ENCODE data around the gene CELA3A. TPM values are rescaled to one million over a fixed set of nuclear protein-coding genes. Genes with fewer than 3 reads are reported as not detected.
"Not testable (repeated sequence)": the region's sequence is repeated elsewhere in the genome, so short reads cannot be mapped to it uniquely, and the experiment has no call there.

Gene CELA3A
- total and polyA plus RNA-seq, 12 donors: 0.58 to 4.6 (median 3.7) TPM; not detected in 4

DNA sequence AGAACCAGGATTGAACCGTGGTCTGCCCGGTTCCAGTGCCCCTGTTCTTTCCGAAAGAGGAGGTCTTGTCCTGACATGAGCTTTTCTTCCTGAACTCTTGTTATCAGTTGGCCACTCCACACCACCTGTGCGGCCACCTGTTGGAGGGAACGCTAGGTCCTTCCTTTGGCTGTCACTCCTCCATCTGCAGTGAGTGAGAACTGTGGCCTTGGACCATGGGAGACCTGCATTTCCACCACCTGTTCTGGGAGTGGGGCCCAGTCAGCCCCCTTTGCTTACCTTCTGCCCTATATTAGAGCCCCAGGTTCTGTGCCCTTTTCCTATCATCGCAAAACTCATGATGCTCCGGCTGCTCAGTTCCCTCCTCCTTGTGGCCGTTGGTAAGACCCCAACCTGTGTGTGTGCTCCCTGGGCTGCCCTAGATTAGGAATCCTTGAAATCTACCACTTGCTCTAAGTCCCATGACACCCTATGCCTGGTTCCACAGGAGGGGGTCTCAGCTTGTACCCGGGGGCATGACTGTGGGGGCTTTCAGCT is 24.7 kb upstream of the CELA3A start, which contains the start of gene CELA3B:
Gene CELA3B (plus strand): TSS at position 320 of the 537 bp plus-strand sequence. CDS start 18 bp downstream, at position 338.
- ATAC-seq; H3K27me3 ChIP-seq; intact Hi-C loops (cut with DNase I); H3K27ac ChIP-seq; H3K4me3 ChIP-seq; DNase-seq; H3K9me3 ChIP-seq; H3K4me1 ChIP-seq; H3K36me3 ChIP-seq: not testable (repeated sequence)
- 84 to 88% methylated on average over 9 of the region's 9 CpGs for WGBS, 2 donors

DNA sequence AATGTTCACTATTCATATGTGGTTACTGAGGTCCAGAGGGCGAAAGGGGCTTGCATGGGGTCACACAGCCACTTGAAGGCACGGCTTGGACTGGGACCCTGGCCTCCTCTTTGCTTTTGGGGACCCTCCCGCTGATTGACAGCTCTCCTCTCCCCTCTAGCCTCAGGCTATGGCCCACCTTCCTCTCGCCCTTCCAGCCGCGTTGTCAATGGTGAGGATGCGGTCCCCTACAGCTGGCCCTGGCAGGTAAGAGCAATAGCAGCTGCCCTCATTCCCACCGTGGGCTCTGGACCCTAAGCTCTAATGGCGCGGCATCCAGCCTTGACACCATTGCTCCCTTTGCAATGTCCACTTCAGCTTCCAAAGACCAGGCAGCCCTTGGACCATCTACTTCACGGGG is 23.2 kb upstream of the CELA3A start:
- H3K4me3 ChIP-seq; H3K36me3 ChIP-seq; ATAC-seq; H3K27me3 ChIP-seq; H3K27ac ChIP-seq; DNase-seq; H3K4me1 ChIP-seq; intact Hi-C loops (cut with DNase I); H3K9me3 ChIP-seq: not testable (repeated sequence)
- WGBS, 2 donors: 93 to 96% methylated on average over 11 of the region's 11 CpGs

DNA sequence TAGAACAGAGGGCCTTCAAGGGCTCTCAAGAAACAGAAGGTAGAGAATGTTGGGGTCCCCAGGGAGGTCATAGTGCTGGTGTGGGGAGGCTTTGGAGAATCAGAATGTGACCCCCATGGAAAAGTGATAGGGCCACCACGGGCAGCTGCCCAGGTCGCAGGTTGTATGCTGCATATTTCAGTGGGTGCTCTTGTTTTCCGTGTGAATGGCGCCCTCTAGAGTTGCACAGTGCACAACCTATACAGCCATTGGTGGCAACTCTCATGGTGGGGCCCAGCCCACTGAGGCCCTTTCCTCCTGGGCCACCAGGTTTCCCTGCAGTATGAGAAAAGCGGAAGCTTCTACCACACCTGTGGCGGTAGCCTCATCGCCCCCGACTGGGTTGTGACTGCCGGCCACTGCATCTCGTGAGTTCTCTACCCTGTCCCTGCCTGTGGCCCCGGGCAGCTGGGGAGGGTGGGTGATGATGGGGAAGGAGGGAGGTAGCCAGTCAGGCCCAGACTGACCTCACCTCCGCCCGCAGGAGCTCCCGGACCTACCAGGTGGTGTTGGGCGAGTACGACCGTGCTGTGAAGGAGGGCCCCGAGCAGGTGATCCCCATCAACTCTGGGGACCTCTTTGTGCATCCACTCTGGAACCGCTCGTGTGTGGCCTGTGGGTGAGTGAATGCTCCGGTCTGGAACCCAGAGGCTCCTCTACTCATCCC is 20.8 kb upstream of the CELA3A start:
- WGBS, 2 donors: 66 to 69% methylated on average over 17 to 20 of the region's 21 CpGs
- H3K4me1 ChIP-seq; H3K27ac ChIP-seq; DNase-seq; intact Hi-C loops (cut with DNase I); H3K9me3 ChIP-seq; H3K27me3 ChIP-seq; H3K4me3 ChIP-seq; H3K36me3 ChIP-seq: not testable (repeated sequence)
- TF ChIP-seq, protein P1, sequence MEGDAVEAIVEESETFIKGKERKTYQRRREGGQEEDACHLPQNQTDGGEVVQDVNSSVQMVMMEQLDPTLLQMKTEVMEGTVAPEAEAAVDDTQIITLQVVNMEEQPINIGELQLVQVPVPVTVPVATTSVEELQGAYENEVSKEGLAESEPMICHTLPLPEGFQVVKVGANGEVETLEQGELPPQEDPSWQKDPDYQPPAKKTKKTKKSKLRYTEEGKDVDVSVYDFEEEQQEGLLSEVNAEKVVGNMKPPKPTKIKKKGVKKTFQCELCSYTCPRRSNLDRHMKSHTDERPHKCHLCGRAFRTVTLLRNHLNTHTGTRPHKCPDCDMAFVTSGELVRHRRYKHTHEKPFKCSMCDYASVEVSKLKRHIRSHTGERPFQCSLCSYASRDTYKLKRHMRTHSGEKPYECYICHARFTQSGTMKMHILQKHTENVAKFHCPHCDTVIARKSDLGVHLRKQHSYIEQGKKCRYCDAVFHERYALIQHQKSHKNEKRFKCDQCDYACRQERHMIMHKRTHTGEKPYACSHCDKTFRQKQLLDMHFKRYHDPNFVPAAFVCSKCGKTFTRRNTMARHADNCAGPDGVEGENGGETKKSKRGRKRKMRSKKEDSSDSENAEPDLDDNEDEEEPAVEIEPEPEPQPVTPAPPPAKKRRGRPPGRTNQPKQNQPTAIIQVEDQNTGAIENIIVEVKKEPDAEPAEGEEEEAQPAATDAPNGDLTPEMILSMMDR (IDR thresholded peaks at IDR 0.05): peak in 3 of 9 donors; percentile 11 to 44 (median 24)
- peak; percentile 29 to 80 (median 55) for ATAC-seq

DNA sequence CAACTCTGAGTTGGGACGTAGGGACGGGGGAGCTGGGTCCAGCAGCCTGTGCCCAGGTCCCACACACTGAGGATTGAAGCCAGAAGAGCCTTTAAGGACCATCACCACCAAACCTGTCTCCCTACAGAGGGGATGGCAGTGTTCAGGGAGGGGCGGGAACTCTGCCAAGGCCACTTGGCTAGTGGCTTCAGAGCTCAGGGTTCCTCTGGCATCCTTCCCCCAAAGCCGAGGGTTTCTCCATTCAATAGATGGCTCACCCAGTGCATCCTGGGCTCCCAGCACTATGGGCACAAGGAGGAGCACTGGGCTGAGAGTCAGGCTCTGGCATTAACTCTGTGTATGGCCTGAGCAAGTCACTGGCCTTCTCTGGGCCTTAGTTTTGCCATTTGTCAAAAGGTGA is 20.2 kb upstream of the CELA3A start:
- H3K27me3 ChIP-seq; intact Hi-C loops (cut with DNase I); H3K27ac ChIP-seq; H3K36me3 ChIP-seq; H3K4me3 ChIP-seq; ATAC-seq; DNase-seq; H3K9me3 ChIP-seq; H3K4me1 ChIP-seq: not testable (repeated sequence)
- WGBS, 2 donors: 79 to 84% methylated on average over 2 to 4 of the region's 4 CpGs

DNA sequence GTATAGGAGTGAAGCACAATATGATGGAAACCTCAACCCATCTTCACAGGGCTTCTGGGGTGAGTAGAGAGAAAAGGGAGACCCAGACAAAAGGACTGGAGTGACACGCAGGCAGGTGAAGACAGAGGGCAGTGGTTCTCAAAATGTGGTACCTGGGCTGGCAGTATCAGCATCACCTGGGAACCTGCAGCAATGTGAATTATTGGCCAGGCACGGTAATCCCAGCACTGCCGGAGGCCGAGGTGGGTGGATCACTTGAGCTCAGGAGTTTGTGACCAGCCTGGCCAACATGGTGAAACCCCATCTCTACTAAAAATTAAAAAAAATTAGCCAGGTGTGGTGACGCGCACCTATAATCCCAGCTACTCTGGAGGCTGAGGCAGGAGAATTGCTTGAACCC is 19.3 kb upstream of the CELA3A start:
- WGBS, 2 donors: 79 to 88% methylated on average over 6 of the region's 6 CpGs
- ATAC-seq; H3K9me3 ChIP-seq; H3K4me3 ChIP-seq; H3K4me1 ChIP-seq; intact Hi-C loops (cut with DNase I); H3K27me3 ChIP-seq; DNase-seq; H3K36me3 ChIP-seq; H3K27ac ChIP-seq: not testable (repeated sequence)

DNA sequence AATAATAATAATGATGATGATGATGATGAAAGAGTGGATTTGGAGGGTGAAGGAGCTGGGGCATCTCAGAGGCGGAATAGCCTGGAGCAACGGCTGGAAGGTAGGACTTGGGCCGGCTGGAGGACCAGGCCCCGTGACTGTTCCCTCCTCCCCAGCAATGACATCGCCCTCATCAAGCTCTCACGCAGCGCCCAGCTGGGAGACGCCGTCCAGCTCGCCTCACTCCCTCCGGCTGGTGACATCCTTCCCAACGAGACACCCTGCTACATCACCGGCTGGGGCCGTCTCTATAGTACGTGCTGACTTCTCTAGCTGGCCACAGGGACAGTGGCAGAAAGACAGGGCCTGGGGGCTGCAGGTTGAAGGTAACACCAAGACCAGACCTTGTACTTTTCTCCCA is 17.9 kb upstream of the CELA3A start:
- H3K27me3 ChIP-seq; H3K36me3 ChIP-seq; intact Hi-C loops (cut with DNase I); H3K27ac ChIP-seq; ATAC-seq; H3K9me3 ChIP-seq; H3K4me3 ChIP-seq; H3K4me1 ChIP-seq; DNase-seq: not testable (repeated sequence)
- WGBS, 2 donors: 56 to 65% methylated on average over 4 to 5 of the region's 15 CpGs

DNA sequence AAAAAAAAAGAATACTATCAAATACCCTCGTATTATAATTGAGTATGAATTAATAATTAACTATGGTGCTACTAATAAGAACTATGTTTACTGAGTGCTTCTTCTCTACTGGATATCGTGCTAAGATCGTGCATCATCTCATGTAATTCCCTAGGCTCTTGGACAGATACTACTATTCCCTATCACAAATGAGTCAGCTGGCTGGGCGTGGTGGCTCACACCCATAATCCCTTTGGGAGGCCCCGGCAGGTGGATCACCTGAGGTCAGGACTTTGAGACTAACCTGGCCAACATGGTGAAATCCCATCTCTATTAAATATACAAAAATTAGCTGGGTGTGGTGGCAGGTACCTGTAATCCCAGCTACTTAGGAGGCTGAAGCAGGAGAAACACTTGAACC is 15.6 kb upstream of the CELA3A start:
- H3K9me3 ChIP-seq: not testable (repeated sequence)

DNA sequence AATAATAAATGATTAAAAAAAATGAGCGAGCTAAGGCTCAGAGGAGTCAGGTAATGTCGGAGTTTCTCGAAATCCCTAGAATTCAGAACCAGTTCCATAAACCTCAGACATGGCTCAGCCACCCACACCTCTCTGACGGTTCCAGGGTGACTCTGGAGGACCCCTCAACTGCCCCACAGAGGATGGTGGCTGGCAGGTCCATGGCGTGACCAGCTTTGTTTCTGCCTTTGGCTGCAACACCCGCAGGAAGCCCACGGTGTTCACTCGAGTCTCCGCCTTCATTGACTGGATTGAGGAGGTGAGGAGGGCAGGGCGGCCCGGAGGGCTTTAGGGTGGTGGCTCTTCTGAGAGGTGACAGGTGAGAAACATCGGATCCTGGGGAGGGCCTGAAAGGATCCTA is 15.1 kb upstream of the CELA3A start:
- DNase-seq; H3K36me3 ChIP-seq; H3K4me1 ChIP-seq; intact Hi-C loops (cut with DNase I); H3K27ac ChIP-seq; ATAC-seq; H3K9me3 ChIP-seq; H3K27me3 ChIP-seq; H3K4me3 ChIP-seq: not testable (repeated sequence)
- 80 to 85% methylated on average over 10 of the region's 12 CpGs for WGBS, 2 donors

More for the DNA sequence above, 15.6 kb upstream of the CELA3A start:
- H3K36me3 ChIP-seq; H3K4me3 ChIP-seq; H3K27me3 ChIP-seq; DNase-seq; H3K4me1 ChIP-seq; H3K27ac ChIP-seq; ATAC-seq; intact Hi-C loops (cut with DNase I): not testable (repeated sequence)
- 0 to 83% methylated on average over 1 to 4 of the region's 5 CpGs for WGBS, 2 donors

DNA sequence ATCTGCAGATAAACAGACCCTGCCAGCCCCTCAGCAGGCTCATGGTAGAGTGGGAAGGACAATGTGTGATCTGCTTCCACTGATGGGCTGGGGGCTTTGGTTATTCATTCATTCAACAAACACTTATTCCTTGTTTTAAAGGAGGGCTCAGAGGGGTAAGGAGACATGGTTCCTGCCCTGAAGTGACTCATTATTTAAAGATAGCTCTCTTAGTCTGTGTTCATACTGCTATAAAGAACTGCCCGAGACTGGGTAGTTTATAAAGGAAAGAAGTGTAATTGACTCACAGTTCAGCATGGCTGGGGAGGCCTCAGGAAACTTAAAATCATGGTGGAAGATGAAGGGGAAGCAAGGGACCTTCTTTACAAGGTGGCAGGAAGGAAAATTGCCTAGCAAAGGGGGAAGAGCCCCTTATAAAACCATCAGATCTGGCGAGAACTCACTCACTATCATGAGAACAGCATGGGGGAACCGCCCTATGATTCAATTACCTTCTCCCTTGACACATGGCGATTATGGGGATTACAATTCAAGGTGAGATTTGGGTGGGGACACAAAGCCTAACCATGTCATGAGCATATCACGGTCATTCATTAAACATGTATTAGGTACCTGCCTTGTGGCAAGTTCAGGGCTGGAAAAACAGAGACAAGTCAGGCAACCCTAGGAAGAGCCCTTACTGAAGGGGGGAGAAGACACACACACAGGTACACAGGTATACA is 11.6 kb upstream of the CELA3A start:
- 55 to 71% methylated on average over 2 of the region's 5 CpGs for WGBS, 2 donors
- H3K27ac ChIP-seq; H3K4me1 ChIP-seq; H3K9me3 ChIP-seq; H3K36me3 ChIP-seq; intact Hi-C loops (cut with DNase I); ATAC-seq; H3K4me3 ChIP-seq; DNase-seq; H3K27me3 ChIP-seq: not testable (repeated sequence)

DNA sequence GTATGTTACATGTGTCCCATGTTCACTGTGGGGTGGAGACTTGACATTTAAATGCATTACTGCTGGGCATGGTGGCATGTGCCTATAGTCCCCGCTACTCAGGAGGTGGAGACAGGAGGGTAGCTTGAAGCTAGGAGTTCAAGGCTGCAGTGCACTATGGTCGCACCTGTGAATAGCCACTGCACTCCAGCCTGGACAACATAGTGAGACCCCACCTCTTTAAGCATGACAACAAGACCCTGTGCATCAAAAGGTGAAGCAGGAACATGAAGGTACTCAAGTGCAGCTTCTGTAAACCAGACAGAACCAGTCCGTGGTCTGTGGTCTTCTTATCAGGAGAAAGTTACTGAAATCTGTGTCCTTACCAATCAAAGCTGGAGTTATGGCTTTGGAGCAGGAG is 9.3 kb upstream of the CELA3A start:
- H3K9me3 ChIP-seq; H3K4me1 ChIP-seq; intact Hi-C loops (cut with DNase I); H3K4me3 ChIP-seq; DNase-seq; H3K36me3 ChIP-seq; H3K27ac ChIP-seq; ATAC-seq; H3K27me3 ChIP-seq: not testable (repeated sequence)
- 86 to 93% methylated on average over 3 of the region's 3 CpGs for WGBS, 2 donors

Measured in heart right ventricle (tissue), 16 donors.